NCI-H2081 treated with DMSO at 0.1 percent for 48 hours (cell line): ENCODE results near the gene RUNX3.
"Not testable (repeated sequence)": the region's sequence is repeated elsewhere in the genome, so short reads cannot be mapped to it uniquely, and the experiment has no call there.

ENCODE experiments used
- DNase-seq: peaks from one replicate; lab custom pipeline; 2025; lab: John Stamatoyannopoulos, UW

The RUNX3 gene

DNA sequence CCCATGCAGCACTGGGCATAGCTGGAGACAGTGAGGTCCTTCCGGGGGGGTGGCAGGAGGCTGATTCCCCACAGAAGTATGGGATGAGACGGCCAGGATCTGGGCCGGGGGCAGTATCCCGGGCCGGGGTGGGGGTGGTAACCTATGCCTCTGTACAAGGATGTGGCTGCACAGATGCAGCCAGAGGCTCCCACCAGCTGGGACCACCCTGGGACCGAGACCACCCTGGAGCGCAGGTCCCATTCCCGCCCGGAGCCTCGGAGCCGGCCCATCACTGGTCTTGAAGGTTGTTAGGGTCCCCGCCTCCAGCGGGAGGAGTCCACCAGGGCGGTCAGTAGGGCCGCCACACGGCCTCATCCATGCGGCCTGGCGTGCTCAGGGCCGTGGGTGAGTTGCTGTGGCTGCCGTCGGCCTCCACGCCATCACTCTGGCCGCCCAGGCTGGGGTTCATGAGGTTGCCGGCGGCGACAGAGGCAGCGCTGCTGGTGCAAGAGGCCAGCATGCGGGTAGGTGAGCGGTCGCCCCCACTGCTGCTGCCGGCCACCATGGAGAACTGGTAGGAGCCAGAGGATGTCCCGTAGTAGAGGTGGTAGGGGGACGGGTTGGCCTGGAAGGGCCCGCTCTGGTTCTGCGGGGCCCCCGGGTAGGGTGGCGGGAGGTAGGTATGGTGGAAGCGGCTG is 28.1 kb downstream of the RUNX3 start:
- DNase-seq = no peak

DNA sequence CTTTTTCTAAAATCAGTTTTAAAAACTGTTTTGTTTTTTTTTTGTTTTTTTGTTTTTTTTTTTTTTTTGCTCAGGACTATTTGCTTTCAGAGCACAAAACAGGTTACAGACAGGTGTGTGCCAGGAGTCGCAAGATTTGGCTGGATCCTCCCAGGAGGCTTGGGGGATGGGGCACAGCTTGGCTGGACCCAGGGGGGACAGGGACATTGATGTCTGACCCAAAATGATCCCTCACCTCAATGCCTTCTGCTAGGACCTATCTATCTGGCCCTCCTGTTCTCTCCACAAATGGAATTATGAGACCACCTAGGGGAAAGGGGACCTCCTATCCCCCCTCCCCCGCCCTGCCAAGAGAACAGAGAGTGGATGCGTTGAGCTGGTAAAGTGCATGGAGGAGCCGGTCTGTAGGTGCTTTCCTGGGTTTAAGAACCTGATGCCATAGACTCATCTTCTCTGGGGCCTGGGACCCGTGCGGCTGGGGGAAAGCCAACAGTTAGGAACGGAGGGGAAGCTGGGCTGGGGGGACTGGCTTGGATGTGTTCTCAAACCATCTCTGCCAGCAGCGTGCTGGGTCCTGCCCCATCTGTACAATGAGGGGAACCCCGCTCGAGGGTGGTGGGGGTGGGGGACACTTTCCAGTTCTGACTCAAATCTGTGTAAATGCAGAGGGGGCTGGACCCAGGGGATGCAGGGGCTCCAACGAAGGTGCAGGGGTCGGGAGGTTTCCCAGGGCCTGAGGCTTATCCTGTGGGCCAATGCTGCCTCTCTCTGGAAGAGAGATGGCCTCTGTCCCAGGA is 28.9 kb downstream of the RUNX3 start:
- DNase-seq = no peak

DNA sequence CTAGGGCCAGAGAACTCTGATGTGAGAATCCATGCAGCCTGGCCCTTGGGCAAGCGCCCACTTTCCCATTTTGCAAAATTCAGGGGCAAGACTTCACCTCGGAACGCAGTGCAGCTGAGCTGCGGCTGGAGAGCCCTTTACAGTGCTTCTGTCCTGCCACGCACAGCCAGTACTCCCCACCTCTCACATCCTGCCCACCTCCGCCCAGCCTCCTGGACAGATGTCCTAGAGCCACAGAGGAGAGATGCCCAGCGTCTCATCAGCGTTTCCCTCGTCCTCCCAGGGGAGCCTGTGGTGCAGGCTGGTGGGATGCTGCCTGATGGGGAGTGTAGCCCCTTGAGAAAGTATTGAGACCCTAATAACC is 29.6 kb downstream of the RUNX3 start:
- DNase-seq = no peak

DNA sequence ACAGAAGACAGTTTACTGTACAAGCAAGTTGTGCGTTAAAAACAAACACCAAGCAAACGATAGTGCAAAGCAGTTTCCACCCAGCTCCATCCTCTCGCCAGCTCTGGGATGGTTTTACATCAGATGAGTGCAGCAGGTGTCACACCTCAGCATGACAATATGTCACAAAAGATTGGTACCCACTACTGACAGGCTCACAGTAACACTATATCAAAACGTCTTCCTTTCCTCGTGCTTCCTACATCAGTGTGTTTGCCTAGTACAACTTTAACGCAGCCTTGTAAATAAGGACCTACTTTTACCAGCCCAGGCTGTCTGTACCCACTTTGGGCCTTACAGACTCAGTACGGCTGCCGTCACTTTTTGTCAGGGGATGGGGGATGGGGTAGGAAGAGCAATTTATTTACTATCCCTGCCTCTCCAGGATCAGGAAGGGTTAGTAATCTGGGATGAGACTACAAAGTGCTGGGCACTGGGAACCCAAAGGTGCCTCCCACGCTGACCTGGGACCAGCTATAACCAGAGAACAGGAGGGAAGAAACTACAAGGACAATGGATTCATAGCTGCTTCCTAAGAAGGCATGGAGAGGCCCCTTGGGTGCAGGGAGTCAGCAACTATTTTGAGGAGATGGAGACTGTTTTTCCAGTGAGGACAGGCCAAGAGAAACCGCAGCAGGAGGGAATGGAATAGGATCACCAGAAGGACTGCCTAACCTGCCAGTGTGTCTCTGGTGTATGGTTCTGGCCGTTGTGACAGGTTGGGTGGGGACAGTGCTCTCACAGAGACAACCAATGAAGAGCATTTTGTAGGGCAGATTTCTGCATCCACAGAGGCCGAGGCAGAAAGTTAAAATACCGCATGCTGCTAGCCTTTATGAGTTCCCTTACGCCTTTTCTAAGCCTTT is 30.2 kb downstream of the RUNX3 start:
- DNase-seq = no peak

DNA sequence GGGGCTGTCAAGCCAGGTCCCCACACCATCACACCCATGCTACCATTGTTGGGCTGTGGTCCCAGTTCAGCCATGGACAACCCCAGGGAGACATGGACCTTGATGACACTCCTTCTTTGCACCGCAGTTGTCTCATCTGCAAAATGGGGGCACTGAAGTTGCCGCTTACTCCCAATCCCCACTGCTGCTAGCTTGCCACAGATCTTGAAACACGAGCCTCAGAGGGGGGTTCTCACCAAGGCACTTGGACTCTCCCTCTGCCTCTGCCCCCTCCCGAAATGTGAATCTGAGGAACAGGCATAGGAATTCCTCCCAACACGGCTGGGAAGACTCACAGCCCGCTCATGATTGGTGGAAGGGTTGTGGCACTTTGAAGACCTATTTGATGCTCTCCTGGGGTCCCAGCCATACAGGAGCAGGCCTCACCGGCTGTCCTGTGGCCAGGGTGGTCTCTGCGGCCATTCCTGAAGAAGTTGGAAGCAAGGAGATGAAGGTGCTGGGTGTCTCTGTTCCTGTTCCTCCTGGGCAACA is 31.1 kb downstream of the RUNX3 start:
- no peak for DNase-seq

DNA sequence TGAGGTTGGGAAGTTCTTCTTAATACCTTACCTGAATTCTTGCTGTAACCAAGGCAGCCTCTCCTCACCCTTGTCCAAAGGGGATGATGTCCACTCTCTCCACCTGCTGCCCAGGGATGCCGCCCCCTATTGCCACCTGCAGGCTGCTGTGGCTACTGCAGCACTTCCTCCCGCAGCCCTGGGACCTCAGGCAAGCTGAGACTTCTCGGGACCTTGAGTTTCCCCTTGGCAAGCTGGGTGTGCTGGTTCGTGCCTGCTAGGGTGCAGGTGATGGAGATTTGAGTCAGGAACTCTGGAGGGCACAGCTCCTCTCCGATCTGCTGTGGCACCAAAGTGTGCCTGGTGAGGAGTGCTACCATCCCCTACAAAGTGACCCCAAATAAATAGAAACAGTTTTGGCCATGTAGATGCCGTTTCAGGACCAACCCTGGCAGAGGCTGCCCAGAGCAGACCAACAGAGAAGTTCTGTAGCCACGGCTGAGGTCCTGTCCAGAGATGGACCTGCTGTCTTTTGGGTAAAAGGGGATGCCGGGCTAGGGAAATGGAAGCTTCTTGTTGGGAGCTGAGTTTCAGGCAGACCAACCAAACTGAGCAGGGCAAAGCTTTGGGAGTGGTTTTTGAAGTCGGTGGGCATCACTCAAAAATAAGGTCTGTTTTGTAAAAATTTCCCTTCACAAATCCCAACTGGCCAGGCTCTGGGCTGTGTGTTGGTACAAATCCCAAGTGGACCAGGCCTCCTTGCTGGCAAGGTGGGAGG is 31.7 kb downstream of the RUNX3 start:
- no peak for DNase-seq

DNA sequence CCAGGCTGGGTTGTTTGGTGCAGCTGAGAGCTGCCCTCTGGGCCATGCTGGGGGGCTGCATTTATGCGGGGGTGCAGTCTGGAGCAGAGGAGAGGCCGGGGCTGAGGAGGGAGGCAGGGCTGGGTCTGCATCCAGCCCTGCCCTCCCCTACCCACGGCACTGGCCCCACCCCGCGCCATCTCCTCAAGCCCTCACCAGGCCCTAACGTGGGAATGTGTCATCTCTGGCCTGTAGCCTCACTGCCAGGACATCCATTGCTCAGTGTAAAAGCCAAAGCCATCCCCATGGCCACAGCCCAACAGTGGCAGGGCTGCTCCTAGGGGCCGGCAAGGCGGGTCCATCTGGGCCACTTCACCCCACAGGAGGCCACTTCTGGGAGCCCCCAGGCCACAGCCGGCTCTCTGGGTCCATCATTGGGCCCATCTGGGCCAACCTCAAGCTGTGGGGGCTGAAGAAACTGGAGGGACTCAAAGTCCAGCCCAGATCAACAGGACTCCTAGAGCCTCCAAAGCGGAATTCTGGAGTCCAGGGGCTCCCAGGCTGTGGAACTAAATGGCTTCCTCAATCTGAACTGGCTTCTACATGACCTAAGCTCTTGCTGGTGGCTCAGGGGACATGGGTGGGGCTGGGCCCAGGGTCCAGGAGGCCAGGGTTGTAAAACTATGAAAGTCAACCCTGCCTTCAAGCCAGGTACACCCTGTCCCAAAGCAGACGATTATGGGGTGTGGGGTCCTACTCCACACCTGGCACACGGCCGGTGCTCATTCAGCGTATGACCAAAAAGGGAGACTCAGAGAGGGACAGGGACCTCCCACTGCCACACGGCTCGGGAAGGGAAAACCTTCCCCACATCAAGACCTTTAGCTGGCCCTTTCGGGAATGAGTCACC is 32.6 kb downstream of the RUNX3 start:
- DNase-seq = no peak

DNA sequence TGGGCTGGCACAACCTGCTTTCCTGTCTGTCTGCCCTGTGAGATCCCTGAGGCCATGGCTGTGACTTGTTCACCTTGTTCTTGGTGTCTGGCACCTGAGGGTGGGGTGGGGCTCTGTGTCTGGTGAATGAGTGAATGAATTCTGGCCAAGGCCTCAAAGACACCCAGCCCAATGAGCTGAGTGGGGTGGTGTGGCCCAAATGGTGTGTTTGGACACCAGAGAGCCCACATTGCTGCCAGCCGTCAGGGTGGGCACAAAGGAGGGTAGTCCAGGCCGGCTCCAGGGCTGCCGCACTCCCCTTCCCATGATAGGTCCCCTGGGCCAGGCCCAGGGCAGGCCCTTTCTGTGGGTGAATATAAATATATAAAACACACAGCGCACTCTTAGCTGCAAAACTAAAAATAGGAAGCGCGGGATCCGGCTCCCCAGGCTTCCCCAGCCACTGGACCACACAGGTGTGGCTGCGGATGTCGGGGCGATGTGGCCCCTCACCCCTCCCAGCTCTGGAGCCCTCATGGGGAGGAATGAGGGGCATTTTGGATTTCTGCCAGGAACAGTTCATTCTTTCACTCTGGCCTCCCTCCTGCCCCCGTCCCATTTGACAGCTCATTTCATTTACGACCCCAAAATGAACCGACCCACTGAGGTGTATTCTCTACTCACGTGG is 33.3 kb downstream of the RUNX3 start:
- no peak for DNase-seq

DNA sequence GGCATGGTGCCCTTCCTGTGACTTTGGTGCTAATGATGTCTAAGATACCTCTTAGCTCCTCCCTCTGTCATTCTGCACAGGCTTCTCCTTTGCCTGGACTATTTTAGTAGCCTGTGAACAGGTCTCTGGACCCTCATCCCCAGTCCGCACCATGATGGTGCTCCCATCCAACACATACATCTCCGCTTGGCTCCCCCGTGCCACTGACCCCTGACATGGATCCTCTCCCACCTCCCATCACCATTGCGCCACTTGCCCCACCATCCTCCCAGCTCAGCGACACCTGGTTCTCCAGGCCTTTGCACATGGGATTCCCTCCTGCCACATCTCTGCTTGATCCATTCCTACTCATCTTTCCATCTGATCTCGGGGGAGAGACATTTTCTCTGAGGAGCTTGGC is 33.9 kb downstream of the RUNX3 start:
- no peak for DNase-seq

DNA sequence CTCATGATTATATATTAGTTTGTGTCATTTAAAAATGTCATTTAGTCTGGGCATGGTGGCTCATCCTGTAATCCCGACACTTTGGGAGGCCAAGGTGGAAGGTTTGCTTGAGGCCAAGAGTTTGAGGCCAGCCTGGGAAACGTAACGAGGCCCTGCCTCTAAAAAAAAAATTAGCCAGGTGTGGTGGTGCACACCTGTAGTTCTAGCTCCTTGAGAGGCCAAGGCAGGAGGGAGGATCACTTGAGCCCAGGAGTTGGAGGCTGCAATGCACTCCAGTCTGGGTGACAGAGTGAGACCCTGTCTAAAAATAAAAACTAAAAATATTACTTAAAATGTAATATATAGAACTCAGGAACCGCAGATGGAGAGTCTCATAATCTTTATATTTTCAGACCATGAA is 34.6 kb downstream of the RUNX3 start:
- no peak for DNase-seq

DNA sequence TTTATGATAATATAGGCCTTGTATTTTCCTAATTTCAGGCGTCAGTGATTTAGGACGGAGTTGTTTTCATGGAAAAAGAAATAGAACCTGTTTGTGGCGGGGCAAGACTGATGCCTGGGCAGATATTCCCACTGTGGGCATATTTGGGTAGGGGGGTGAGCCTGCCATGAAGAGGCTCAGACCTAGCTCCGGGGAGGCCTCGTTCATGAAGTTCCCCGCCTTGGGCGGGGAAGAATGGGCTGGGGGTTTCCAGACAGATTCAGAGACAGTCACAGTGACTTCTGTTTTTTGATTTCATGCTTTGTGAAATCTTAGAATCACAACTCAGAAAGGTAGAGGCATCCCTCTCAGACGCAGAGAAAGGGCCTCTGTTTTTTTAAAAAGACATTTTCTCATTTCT is 36.1 kb downstream of the RUNX3 start:
- DNase-seq = no peak

DNA sequence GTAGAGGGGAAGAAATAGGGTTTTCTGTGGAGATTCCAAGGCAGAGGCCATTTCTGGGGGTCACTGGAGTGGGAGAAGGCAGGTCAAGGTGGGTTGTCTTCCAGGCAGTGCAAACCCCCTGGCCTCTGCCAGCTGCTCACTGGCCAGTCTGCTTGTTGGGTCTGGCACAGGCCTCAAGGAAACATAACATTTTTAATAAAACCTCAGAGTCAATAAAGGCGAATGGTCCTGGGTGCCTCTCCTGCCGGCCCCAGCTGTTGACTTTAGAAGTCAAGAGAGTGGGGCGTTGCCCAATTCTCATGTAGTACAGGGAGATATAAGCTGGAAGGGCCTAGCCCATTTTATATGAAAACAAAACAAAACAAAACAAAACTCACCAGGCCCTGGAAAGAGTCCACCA is 36.6 kb downstream of the RUNX3 start:
- no peak for DNase-seq

DNA sequence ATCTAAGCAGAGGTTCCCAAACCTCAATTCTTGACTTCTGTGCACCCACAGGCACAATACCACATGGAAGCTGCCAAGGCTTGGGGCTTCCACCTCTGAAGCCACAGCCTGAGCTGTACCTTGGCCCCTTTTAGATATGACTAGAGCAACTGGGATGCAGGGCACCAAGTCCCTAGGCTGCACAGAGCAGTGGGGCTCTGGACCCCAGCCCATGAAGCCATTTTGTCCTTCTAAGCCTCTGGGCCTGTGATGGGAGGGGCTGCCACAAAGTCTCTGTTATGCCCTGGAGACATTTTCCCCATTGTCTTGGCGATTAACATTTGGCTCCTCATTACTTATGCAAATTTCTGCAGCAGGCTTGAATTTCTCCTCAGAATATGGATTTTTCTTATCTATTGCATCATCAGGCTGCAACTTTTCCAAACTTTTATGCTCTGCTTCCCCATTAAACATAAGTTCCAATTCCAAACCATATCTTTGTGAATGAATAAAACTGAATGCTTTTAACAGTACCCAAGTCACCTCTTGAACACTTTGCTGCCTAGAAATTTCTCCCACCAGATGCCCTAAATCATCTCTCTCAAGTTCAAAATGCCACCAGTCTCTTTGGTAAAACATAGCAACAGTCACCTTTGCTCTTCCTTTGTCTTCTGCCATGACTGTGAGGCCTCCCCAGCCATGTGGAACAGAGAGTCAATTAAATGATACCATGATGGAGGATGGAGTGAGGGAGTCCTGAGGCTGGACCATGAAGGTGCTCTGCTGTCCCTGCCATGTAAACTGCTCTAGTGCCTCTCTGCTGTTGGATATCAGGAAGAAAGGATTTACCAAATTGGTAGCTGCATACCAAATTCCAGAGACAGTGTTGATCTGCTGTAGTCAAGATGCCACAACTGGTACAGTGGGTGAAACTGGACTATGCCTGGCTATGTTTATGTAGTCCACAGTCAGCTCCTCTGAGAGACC is 37.6 kb downstream of the RUNX3 start:
- DNase-seq = no peak

DNA sequence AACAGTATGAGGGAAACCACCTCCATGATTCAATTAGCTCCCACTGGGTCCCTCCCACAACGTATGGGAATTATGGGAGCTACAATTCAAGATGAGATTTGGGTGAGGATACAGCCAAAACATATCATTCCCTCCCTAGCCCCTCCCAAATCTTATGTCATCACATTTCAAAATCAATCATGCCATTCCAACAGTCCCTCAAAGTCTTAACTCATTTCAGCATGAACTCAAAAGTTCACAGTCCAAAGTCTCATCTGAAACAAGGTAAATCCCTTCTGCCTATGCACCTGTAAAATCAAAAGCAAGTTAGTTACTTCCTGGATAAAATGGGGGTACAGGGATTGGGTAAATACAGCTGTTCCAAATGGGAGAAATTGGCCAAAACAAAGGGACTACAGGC is 38.7 kb downstream of the RUNX3 start:
- DNase-seq = not testable (repeated sequence)

DNA sequence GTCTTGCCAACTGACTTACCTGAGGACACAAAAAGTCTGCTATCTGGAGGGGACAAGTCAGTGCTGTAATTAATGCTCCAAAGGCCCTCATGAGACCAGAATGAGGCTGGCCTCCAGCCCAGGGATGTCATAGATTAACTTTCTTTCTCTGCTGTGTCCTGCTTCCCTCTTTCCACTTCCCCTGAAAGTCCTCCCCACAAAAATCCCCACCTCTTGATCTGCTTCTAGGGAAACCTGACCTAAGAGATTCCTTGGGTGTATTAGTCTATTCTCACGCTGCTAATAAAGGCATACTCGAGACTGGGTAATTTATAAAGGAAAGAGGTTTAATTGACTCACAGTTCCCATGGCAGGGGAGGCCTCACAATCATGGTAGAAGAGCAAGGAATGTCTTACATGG is 39.2 kb downstream of the RUNX3 start:
- no peak for DNase-seq

DNA sequence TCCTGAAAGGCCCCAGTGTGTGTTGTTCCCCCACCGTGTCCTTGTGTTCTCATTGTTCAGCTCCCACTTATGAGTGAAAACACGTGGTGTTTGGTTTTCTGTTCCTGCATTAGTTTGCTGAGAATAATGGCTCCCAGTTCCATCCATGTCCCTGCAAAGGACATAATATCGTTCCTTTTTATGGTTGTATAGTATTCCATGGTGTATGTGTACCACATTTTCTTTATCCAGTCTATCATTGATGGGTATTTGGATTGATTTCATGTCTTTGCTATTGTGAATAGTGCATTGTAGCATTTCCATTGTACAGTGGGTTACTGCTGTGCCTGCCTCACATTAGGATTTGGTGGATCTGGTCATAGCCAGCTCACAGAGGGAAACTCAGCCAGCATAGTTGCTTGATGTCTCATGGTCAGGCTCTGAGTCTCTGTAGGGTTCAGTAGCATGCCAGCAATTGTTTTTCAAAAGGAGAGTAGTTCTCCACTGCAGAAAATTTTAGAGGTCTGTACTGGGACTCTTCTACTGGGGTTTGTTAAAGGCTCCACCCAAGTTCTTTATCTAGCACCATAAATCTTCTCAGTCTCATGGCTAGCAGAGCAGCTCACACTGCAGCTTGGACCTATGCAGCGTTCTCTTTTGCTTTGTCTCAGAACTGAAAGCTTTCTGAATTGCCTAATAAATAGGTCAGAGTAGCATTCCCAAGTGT is 41.0 kb downstream of the RUNX3 start:
- DNase-seq = no peak

DNA sequence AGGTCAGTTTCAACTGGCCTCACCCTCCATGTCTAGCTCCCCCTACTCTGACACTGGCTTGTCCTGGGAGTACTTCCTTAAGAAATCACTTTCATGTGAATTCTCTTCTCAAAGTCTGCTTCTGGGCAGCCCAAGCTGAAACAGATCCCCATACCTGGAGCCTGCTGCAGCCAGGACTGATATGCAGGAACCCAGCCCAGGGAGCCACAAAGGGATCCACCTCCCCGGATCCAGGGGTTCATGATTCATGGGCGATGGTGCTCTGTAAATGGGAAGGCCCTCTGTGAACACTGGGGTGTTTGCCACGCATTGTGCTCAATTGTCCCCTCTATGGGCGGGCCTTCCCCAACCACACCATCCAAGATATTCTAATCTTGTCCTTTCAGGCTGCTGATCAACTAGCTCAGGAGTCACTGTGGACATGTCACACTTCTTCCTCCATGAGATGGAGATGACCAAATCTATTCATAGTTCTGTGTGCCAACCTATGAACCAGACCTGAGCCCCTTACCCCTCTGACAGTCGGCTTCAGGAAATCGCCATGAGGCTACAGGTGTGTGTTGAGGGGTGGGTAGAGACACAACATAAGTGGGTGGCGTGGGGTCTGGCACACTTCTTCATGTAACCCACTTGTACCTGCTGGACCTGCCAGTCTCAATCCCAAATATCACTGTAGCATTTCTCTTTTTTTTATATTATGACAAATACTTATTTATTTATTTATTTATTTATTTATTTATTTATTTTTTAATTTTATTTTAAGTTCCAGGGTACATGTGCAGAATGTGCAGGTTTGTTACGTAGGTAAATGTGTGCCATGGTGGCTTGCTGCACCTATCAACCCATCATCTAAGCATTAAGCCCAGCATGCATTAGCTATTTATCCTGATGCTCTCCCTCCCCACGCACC is 41.8 kb downstream of the RUNX3 start:
- DNase-seq = no peak
